HG03439 (cell line): ENCODE measurements around the gene LEUTX.

ENCODE experiments used
- ATAC-seq: cut with Tn5 transposase; IDR thresholded peaks from one replicate; pipeline ENCODE4 v1.9.1; 2021; ENCODE audit warnings: mild to moderate bottlenecking, moderate library complexity; ENCODE audit not compliant: unreplicated experiment

The LEUTX gene

DNA sequence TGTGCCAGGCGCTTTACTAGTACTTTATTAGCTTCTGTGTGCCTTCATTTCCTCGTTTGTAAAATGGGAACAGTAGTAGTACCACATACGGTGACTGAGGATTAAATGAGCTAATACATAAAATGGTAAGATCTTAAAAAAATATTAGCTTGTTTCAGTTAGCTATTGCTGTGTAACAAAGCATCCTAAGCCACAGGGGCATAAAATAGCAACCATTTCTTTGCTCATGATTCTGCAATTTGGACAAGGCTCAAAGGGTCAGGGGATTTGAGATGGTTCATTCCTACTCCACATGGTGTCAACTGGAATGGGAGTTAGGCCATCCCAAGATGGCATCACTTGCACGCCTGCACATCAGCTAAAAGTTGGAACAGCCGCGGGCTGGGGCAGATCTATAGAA lies 42.0 kb downstream of the LEUTX start:
- ATAC-seq = no peak

DNA sequence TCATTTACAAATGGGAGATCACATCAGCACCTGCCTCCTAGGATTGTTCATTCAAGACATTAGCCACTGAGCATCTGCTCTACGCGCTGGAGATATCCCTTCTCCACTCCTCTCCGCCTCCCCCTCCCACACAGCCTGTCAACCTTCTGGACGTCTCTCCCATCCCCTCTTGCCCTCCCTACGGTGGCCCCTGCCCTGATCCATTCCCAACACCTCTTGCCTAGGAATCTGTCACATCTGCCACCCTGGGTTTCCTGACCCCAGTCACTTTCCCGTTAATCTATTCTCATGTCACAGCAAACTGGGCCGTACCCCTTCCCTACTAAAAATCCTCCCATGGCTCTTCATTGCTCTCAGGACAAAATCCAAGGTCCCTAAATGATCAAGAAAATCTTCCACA lies 45.0 kb downstream of the LEUTX start:
- ATAC-seq = no peak

DNA sequence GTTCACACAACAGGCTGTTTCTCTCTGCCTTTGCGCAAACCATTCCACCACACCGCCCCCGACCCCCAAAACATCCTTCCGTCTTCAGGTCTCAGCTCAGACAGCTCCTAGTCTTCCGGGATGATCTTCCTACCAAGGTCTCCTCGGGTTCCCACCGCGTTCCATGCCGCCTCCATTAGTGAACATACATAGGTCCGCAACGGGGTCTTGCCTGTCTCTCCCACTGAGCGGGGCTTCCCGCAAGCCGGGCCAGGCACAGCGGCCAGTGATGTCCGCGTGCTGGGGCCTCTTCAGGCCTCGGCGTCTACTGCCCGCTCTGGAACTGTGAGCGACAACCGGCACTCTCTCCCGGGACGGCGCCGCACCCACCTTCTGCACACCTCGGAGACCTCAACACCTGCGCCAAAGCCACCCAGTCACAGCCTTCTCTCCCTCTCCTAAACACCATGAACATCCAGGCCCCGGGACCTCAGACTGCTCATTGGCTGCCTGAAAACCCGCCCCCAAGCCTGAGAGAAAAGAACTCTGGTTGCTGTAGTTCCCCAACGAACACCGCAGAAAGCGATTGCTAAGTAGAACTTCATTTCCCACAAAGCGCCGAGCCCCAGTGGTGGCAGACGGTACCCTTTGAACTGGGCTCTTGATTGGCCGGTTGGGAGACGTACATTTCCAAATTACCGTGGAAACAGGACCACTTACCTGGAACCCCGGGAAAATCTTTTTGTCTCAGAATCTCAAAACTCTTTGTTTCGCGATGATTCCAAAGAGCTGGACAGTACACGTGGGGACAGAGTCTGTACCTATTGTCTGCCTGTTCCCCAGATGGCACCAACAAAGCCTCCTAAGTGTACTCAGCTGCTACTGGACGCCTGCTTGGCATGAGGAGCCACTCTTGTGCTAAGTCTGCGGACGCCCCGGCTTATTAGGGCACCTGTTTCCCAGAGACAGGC lies 45.8 kb downstream of the LEUTX start:
- ATAC-seq = peak; percentile 58

DNA sequence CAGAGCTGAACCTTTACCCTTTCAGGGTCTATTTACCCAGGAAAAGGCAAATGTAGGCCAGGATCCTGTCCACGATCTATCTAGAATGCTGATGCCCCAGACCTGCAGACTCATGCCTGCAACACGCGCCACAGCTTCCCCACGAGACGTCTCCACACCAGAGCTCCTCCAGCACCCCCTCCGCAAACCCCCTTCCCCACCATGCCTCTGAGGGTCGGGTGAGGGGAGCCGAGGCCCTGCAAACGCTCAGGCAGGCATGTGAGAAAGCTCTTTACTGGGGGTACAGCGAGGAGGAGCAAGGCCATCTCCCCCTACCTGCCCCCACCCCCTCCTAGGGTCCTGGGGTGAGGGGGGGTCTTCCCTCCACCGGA lies 46.4 kb downstream of the LEUTX start:
- ATAC-seq = no peak

DNA sequence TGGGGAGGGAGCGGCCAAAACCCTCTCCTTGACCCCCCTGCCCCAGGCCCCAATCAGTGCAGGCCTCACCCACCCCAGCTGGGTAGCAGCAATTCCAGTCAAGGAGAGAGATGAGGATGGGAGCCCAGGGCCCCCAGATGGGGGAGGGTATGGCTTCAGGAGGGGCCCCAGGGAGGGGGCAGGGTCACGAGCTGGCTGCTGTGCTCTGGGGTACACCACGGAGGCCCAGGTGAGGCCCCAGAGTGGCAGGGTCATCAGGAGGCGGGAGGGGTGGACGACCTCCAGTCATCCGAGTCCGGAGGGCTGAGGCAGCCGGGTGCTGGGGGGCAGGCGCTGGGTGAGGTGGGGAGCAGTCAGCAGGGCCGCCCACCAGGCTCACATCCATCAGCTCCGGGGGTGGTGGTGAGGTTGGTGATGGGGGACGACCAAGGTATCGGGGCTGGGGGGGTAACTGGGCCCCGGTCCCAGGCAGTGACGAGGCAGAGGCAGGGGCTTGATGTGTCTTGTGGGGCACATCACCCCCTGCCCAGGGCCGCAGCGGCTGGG lies 47.0 kb downstream of the LEUTX start:
- ATAC-seq = no peak

DNA sequence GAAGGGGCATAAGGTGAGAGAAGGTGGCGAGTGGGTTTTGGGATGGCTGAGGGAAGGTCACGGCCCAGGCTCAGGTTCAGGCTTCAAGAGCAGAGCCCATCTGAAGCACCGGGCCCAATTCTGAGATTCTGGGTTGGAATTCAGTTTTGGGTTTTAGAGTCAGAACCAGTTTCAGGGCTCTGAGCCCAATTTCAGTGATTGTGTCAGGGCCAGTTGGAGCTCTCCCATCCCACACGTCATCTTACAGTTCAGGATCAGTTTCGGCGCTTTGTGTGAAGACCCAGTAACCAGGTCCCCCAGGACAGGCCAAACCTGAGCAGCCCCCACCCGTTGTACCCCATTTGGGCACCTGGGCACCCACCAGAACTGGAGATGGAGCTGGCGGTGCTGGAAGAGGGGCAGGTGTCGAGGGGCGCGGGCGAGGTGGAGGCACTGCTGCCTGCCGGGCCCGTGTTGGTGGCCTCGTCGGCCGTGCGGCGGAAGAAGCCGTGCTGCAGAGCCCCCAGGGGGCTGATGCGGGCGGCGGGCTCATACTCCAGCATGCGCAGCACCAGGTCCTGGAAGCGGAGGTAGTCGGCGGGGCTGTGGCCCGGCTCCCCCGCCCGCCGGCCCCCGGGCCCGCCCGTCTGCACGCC lies 47.8 kb downstream of the LEUTX start:
- ATAC-seq = no peak

DNA sequence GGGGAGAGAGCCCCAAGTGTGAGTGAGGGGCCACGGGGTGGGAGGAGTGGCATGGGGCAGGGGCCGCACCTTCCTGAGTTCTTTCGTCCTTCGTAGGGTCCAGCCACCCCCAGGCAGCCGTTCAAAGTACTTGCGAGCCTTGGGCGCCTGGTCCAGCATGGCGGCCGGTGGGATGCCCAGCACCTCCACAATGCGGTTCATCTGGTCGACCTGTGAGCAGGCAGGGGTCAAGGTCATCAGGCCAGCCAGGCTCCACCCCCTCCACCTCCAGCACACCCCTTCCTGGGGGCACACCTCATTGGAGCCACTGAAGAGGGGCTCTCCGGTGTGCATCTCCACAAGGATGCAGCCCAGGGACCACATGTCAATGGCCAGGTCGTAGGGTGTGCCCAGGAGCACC lies 48.6 kb downstream of the LEUTX start:
- ATAC-seq = no peak

DNA sequence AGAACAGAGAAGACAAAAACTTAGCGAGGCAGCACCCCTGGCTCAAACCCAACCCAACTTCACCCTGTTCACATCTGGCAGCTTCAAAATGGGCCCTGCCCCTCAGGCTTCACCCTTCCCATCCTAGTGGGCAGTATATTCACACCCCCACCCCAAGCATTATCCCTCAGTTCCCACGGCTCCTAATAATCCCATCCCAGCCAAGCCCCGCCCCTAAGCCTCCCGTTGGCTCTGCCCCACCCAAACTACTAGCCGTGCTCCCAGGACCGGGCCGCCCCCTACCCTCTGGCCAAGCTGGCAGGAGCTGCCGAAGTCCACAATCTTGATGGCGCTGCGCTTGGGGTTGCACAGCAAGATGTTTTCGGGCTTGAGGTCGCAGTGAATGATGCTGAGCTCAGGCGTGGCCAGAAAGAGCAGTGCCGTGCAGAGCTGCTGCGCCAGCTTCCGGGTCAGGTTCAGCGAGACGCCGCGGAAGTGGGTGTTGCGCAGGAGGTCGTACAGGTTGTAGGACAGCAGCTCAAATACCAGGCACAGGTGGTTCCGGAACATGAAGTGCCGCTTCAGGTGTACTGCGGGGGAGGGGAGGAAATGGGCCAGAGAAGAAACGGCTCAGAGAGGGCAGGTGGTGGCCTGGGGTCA lies 49.5 kb downstream of the LEUTX start:
- ATAC-seq = no peak

DNA sequence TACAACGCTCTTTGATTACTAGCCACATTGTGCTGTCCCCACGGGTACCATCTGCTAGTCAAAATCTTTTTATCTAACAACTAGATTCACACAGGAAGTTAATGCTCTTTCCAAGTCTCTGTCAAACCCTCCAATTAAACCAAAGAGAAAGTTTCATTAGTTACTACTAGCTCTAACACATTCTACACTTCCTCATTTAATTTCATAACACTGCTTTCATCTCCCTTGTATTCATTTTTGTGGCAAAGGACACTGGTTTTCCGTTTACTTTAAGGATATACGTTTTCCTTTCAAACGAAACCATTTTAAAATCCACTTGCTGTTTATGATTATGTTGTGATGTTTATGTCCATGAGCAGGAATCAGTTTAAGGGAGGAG lies 50.0 kb downstream of the LEUTX start:
- ATAC-seq = no peak

DNA sequence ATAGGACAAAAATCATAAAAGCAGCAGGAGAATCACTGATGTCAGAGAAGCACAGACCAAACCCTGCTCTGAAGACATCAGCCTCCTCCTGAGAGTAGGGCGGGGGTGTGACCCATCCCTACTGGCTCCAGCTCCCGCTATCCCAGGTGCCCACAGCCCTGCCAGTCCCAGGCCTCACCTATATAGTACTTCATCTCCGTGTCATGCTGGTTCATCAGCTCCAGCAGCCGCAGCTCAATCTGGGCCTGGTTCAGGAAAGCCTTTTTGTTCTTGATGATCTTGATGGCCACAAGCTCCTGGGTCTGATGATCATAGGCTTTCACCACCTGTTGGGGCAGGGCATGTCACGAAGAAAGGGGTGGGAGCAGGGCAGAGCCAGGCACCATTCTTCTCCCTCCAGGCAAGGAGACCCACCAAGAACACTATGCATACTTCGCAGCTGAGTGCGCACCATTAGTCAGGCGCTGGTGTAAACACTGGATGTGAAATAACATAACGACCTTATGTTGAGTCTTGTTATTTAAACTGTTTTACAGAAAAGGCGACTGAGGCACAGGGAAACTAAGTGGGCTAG lies 51.1 kb downstream of the LEUTX start:
- no peak for ATAC-seq

DNA sequence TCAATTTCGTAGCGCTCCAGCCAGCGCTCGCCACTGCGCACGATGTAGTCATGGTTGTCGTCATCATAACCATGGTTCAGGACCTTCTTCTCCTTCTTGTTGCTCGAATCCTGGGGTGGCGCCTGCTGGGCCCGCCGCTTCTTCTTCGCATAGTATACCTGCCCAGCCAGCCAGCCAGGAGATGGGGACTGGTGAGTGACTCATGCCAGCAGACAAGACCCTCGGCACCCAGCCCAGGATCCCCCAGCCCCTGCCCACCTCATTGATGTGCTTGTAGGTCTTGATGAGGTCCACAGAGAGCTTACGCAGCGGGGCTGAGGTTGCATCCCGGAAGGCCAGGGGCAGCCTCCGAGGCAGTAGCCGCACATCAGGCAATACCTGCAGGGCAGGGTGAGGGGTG lies 51.8 kb downstream of the LEUTX start:
- ATAC-seq = no peak

DNA sequence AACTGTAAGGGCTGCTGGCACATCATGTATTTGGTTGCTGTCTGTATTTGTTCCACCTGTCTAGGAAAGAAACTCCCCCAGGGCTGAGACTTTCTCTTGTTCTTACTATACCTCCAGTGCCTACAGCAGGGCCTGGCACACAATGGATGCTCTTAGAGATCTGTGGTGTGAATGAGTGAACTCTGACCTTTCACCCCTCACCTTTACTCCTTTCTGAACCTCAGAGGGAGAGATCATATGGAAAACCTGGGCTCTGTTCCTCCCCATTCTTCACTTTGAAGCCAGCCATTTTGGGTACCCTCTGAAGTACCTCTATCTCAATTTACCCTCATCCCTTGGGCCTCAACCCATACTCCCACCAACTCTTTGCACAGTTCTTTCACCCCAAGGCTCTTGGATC lies 52.2 kb downstream of the LEUTX start:
- ATAC-seq = no peak

DNA sequence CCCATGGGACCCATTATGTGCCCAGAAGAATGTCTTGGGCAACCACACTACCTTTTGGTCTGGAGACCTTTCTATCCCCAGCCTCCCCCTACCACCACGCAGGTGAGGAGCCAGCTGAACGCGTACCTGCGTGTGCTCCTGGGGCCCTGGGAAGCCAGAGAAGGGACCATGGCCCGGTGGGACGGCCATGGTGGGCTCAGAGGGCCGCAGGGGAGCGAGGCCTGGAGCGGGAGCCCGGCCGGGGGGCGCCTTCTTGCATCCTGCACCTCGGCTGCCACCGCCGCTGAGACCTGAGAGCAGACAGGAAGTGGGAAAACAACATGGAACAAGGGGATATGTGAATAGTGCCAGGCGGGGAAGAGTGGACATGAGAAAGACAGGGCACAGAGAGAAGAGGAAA lies 53.0 kb downstream of the LEUTX start:
- no peak for ATAC-seq

DNA sequence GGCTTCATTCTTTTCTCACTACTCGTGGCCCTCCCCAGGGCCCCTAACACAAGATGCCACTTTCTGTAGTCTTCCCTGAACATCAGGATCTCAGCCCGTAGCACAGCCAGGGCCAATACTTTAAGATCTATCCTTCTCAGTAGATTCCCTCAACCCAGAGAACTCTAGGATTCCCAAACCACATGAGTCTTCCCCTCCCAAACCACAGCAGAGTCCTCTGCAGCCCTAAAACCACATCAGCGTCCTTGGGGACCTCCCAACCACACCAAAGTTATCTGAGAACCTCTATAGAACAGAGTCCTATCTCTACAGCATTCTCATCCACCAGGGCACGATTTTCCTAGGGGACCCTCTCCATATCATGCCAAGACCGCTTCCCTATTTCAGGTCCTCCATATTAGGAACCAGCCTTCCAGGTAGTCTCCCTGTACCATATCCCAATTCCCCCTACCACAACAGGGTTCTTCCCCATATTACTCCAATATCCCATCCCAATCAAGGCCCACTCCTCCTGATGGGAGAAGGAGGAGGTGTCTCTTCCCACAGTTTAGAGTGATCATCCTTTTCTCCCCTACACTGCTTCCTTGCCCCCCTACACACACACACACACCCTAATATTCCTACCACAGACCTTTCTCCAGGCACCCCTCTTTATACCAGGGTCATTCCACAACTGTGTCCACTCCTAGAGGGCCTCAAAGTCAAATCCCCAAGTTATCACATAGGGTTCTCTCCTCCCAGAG lies 53.9 kb downstream of the LEUTX start:
- no peak for ATAC-seq

DNA sequence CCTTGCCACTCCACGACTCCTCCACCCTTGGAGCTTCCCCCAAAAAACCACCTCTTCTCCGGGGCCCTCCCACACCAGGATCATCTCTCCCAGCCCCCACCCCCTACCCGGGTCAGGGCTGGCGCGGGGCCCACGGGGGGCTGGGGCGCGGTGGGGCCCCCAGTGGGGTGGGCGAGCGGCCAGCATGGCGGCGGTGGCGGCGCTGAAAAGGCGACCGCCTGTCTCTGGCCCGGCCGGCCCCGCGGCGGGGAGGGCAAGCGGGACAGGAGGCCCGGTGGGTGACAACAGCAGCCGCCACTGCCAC lies 54.5 kb downstream of the LEUTX start:
- peak; percentile 3 for ATAC-seq

DNA sequence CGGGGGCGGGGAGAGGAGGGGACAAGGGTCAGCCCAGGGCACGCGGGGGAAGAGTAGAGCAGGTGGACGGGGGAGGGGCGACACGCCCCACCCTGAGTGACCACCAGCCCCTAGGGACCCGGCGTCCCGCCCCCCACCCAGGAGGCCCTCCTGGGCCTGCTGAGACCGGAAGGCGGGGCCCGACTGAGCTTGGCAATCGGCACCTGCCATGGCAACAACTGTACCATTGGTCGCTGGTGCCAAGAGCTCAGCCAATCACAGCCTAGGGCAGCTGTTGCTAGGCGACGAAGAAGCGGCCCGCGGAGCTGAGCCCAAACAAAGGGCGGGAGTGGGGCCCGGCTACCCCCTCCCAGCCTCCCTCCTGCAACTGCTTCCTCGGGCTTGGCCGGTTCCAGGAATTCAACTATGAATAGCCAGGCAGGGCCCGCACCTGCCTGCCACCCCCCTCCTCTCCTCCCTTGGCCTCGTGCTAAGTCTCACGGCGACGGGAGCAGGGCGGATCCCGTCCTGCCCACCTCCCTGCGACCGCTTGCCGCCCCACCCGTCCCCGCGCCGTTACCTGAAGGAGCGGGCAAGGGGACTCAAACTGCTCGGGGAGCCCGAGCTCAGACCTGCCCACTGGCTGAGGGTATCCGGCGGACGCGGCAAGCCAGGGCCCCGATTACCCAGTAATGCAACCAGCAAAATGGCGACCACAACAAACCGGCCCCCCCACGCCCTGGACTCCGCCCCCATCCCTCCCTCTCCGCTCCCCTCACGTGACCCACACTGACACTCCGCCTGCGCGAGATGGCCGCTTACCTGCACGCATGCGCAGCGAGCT lies 55.0 kb downstream of the LEUTX start, which contains the start of gene DYRK1B:
Gene DYRK1B (minus strand): TSS at position 699 of the 823 bp plus-strand sequence. CDS start 2,295 bp downstream, outside the sequence.
- peak; percentile 84 for ATAC-seq

DNA sequence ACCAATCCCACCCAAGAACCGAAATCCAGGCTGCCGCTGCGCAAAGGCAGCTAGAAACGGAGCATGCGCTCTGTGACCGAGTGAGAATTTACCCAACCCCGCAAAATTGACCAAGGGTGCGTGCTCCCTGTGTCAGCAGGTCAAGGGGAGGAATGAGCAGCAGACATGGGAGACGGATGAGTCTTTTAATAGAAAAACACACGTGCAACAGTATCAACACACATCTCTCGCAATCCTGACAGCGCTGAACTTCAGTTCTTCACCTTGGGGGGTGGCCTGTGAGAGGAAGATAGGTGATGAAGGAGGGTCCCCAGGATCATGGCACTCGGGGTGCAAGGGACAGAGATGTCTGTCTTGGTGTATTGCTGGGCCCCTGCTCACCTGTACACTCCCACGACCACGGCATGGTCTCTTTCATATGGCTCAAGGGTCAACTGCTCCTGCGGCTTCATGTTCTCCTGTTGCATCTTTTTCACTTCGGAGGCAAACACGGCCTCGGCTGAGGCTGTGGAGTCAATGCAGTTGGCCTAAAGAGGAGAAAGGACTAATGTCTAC lies 55.7 kb downstream of the LEUTX start:
- no peak for ATAC-seq
